ENCODE data around the gene PPP1R9B. TPM values are rescaled to one million over a fixed set of nuclear protein-coding genes. Genes with fewer than 3 reads are reported as not detected.

PPP1R9B gene
- polyA plus RNA-seq, 6 donors from 2014 or later, result 0.55 to 3.5 (median 2.3) TPM

DNA sequence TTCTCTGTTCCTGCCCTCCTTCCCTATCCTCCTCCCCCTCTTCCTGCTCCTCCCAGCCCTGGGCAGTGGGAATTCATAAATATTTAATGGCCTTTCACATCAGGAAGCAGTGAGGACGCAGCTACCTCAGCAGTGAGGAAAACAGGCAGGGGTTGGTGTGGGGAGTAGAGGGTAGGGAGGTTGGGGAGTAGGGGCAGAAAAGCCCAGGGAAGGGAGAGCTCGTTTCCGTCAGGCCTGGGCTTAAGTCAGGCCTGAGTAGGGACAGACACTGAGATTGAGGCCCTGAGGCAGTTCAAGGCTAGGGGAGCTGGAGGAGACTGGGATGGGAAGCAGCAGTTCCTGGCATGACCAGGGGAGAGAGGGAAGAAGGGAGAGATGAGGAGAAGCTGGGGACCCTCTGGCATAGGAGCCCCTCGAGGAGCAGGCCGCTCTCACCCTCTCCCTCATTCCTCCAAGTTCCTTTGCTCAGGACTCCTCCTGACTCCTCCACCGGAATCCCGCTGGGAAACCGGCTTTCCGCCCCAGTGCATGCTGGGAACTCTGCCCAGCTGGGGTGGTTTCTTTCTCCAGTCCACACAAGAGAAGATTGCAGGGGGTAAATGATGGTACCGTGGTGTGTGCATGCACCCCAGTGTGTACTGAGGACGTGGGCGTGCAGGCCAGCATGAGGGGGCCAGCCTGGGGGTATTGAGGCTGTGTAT, 26.7 kb downstream of the PPP1R9B start:
- Mint-ChIP-seq H3K4me1 (peaks cover 11 to 13% (median 12%) of the 10 kb centered on the region in 3 donors), H3K27me3 (peaks cover 29 to 50% (median 46%) of the 10 kb centered on the region in 3 donors), H3K36me3 (no peaks in the 10 kb centered on the region), H3K27ac (no peak overlapping the region), H3K4me3 (no peak overlapping the region), H3K9me3 (peaks cover 0 to 2% (median 0%) of the 10 kb centered on the region in 7 donors)
- DNase-seq (no peak), ATAC-seq (ENCODE audit: low read depth in 2 of 2) (no peak)

DNA sequence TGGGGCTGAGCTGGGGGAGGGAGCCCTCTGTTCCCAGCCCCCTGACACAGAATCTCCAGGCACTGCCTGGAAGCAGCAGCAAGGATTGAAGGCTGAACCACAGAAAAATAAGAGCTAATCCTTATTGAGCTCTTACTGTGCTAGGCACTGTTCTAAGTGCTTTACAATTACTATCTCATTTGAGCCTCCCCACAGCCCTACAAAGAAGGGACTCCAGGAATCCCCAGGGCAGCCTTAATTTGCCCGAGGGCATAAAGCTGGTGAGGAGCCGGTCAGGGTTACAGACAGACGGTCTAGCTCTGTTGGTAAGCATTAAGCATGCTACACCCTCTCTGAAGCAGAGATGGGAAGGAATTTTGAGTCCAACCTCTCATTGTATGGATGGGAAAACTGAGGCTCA, 27.5 kb downstream of the PPP1R9B start:
- Mint-ChIP-seq H3K27me3 (peaks cover 31 to 49% (median 42%) of the 10 kb centered on the region in 3 donors), H3K36me3 (no peaks in the 10 kb centered on the region), H3K4me3 (no peak overlapping the region), H3K9me3 (no peaks in the 10 kb centered on the region), H3K27ac (peak overlapping the region in 1 of 6 donors; percentile 14), H3K4me1 (peaks cover 4 to 5% (median 5%) of the 10 kb centered on the region in 3 donors)
- DNase-seq (no peak), ATAC-seq (ENCODE audit: low read depth in 2 of 2) (no peak)

DNA sequence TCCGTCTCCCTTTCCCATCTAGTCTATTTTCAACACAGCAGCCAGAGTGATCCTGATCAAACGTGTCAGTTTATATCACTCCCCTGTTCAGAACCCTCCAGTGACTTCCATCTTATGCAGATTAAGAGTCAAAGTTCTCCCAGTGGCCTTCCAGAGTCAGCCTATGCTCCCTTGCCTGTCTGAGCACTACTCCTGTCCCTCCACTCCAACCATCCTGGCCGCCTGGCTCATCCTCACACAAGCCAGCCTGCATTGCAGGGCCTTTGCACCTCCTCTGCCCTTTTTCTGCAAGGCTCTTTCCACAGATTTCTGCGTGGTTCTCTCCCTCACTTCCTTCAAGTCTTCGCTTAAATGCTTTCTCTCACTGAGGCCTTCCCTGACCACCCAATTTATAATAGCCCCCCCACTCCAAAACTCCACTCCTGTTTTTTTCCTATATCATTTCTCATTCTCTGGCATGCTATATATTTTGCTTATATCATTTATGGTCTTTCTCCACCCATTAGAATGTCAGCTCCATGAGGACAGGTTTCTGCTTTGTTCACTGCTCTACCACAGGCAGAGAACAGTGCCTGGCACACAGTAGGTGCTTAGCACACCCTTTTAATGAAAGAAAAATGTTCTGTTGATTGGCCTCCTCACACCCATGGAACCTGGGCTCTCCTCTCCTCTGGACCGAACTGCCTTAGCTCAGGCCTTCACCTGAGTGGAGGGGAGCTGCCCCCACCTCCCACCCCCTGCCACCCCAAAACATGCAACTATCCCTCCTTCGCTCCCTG, 29.8 kb downstream of the PPP1R9B start:
- no peaks in the 10 kb centered on the region for H3K9me3 Mint-ChIP-seq

DNA sequence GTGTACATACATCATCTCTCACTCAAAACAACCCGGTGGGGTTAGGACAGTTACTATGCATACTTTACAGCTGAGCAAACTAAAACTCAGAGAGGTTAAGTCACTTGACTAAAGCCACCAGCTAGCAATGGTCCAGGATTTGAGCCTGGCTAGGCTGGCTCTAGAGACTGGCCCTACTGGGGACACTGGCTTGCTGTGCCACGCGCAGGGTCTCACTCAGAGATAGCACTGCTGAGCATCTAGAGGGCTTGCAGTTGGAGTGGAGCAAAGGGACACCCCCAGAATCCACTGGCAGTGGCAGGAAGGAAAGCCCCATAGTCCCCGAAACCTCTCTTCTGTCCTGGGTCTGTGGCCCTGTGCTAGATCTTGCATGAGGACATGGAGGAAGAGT, 31.7 kb downstream of the PPP1R9B start:
- DNase-seq (no peak), ATAC-seq (ENCODE audit: low read depth in 2 of 2) (no peak)
- peaks cover 13 to 16% (median 14%) of the 10 kb centered on the region in 3 donors for H3K4me1 Mint-ChIP-seq
- H3K27me3 Mint-ChIP-seq, result peaks cover 55 to 83% (median 79%) of the 10 kb centered on the region in 3 donors
- peaks cover 0 to 2% (median 0%) of the 10 kb centered on the region in 7 donors for H3K9me3 Mint-ChIP-seq
- no peak overlapping the region for H3K4me3 Mint-ChIP-seq
- H3K27ac Mint-ChIP-seq, result no peak overlapping the region
- H3K36me3 Mint-ChIP-seq, result no peaks in the 10 kb centered on the region

More for the DNA sequence above, 29.8 kb downstream of the PPP1R9B start:
- no peak for ATAC-seq (ENCODE audit: low read depth in 2 of 2)
- Mint-ChIP-seq H3K4me1 (peaks cover 7 to 9% (median 8%) of the 10 kb centered on the region in 3 donors), H3K27me3 (peaks cover 44 to 65% (median 61%) of the 10 kb centered on the region in 3 donors), H3K4me3 (no peak overlapping the region), H3K36me3 (no peaks in the 10 kb centered on the region), H3K27ac (no peak overlapping the region)
- no peak for DNase-seq

DNA sequence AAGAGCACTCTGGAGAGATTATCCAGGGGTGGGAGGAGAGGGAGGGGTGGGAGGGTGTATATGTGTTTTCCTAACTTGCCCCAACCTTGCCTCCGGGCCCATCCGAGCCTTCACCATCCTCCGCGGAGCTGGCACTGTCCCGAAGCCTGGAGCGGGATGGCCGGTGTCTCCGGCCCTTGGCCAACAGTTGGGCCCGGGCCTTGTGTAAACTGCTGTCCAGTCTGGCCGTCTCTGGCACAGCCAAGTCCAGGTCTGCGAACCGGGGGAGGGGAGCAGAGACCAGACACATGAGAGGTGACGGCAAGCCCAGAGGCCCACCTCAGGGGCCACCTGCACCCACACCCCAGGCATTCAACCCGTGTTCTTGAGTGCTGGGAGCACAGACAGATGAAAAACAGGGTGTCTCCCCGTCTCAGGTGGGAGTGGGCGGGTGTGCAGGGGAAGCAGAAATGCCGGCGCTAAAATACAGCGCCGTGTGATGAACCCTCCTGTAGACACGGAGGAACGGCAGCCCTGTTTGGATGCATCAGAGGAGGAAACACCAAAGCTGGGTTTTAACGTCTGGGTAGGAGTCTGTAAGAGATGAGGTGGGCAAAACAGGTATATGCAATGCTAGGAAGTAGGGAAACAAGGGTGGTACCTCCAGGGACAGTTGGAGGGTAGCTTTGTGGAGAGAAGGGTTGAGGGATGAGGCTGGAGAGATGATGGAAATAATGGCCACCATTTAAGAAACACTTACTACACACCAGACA, 32.2 kb downstream of the PPP1R9B start:
- Mint-ChIP-seq H3K27me3 (peaks cover 55 to 89% (median 77%) of the 10 kb centered on the region in 3 donors), H3K4me1 (peaks cover 13 to 16% (median 14%) of the 10 kb centered on the region in 3 donors), H3K9me3 (peaks cover 0 to 2% (median 0%) of the 10 kb centered on the region in 7 donors), H3K4me3 (peak overlapping the region in 2 of 8 donors; percentile 21 to 42), H3K36me3 (no peaks in the 10 kb centered on the region), H3K27ac (peak overlapping the region in 1 of 6 donors; percentile 8)
- no peak for ATAC-seq (ENCODE audit: low read depth in 2 of 2)
- no peak for DNase-seq

DNA sequence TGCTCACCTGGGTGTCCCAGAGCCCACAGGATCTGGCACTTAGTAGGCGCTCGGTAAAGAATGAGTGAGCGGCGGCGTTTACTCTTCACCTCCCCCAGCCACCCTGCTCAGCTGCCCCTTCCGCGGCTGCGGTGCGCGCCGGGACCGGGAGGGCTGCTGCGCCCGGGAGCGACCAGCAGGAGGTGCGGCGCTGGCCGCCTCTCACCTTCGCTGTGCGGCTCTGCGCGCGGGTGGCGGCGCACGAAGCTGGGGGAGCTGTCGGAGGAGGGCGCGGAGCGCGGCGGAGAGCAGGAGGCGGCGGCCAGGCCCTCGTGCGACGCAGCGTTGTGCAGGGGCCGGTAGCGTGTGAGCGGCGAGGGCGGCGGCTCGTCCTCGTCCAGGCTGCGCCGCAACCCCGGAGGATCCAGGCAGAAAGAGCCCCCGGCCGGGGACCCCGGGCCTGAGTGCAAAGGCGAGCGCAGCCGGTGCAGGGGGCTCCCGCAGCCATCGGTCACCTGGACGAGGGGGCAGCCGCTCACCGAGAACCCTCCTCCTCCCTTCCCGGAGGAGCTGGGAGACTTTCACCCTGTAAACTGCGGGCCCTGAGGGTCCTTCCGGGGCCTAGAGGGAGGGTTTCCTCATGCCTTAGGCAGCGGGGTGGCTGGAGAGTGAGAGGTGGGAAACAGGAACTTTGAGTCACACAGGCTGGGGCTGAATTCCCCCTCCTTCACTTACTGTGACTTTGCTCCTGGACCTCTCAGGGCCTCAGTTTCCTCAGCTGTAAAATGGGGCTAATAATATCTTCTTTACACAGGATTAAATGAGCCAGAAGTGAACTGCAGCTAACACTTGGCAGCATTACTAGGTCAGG, 33.0 kb downstream of the PPP1R9B start:
- Mint-ChIP-seq H3K27me3 (peaks cover 52 to 87% (median 69%) of the 10 kb centered on the region in 3 donors), H3K36me3 (no peaks in the 10 kb centered on the region), H3K27ac (no peak overlapping the region), H3K4me3 (peak overlapping the region; percentile 25 to 80 (median 76)), H3K9me3 (peaks cover 0 to 2% (median 0%) of the 10 kb centered on the region in 7 donors), H3K4me1 (peaks cover 13 to 16% (median 14%) of the 10 kb centered on the region in 3 donors)
- DNase-seq, result peak; percentile 62
- peak; percentile 93 to 94 for ATAC-seq (ENCODE audit: low read depth in 2 of 2)

DNA sequence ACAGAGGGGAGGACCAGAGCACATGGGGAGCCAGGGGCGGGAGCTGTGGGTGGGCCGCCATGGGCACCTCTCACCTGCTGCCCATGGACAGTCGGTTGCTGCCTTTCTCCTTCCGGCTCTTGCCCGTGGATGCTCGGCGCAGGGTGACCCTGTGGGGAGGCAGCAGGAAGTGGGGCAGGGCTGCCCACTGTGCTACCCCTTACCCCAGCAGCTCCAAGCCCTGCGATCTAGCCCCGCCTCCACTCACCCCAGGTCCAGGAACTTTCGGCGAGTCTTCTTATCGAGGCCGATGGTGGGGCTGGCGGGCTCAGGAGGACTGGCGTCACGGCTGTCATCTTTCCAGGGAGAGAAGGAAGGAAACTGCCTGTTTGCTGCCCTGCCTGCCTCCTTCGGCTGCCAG, 34.7 kb downstream of the PPP1R9B start:
- Mint-ChIP-seq H3K4me1 (peaks cover 13 to 16% (median 14%) of the 10 kb centered on the region in 3 donors), H3K27ac (no peak overlapping the region), H3K4me3 (peak overlapping the region in 1 of 8 donors; percentile 12), H3K9me3 (peaks cover 0 to 2% (median 0%) of the 10 kb centered on the region in 7 donors), H3K27me3 (peaks cover 45 to 71% (median 59%) of the 10 kb centered on the region in 3 donors), H3K36me3 (no peaks in the 10 kb centered on the region)
- DNase-seq, result no peak
- ATAC-seq (ENCODE audit: low read depth in 2 of 2), result no peak

DNA sequence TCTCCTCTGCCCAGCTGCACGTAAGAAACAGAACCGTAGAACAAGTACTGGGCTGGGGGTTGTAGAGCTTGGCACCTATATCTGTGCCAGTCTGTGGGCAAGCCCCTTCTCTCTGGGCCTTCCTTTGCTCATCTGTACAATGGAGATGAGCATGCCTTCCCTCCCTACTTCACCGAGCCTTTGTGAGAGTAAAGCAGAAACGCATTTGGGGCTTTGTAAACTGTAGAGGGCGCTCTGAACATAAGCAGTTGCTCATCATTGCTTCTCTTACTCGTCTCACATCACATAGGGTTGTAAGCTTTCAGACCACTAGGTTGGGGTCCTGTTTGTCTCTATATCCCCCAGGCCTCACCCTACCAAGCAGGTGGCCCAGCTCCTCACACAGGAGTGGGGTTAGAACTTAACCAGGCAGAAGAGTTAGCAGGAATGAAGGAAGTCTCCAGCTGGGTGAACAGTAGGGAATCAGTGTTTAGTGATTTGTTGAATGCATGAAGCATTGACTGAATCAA, 35.6 kb downstream of the PPP1R9B start:
- peaks cover 13 to 16% (median 14%) of the 10 kb centered on the region in 3 donors for H3K4me1 Mint-ChIP-seq
- H3K27ac Mint-ChIP-seq, result peak overlapping the region in 1 of 6 donors; percentile 57
- peak overlapping the region in 2 of 8 donors; percentile 16 to 17 for H3K4me3 Mint-ChIP-seq
- ATAC-seq (ENCODE audit: low read depth in 2 of 2) (peak; percentile 36 to 43), DNase-seq (no peak)
- peaks cover 39 to 62% (median 51%) of the 10 kb centered on the region in 3 donors for H3K27me3 Mint-ChIP-seq
- peaks cover 0 to 2% (median 0%) of the 10 kb centered on the region in 7 donors for H3K9me3 Mint-ChIP-seq
- H3K36me3 Mint-ChIP-seq, result no peaks in the 10 kb centered on the region

DNA sequence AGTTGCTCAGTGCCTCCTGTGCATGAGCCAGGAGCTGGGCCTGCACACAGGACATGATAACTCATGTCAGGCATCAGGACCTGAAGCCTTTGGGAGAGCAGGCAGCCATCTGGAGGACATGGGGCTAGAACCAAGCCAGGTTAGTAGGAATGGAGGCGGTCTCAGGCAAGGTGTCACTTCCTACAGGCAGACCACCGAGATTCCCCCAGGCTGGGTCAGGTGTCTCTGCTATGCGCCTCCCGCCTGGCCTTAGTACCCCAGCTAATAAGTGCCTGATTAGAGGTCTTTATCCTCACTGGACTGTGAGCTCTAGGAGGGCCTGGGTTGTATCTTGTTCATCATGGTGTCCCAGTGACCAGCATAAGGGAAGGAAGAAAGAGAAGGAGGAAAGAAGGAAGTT, 36.1 kb downstream of the PPP1R9B start:
- H3K27me3 Mint-ChIP-seq, result peaks cover 34 to 57% (median 46%) of the 10 kb centered on the region in 3 donors
- H3K27ac Mint-ChIP-seq, result no peak overlapping the region
- peaks cover 0 to 2% (median 0%) of the 10 kb centered on the region in 7 donors for H3K9me3 Mint-ChIP-seq
- DNase-seq (no peak), ATAC-seq (ENCODE audit: low read depth in 2 of 2) (no peak)
- no peaks in the 10 kb centered on the region for H3K36me3 Mint-ChIP-seq
- H3K4me1 Mint-ChIP-seq, result peaks cover 13 to 16% (median 14%) of the 10 kb centered on the region in 3 donors
- H3K4me3 Mint-ChIP-seq, result no peak overlapping the region

DNA sequence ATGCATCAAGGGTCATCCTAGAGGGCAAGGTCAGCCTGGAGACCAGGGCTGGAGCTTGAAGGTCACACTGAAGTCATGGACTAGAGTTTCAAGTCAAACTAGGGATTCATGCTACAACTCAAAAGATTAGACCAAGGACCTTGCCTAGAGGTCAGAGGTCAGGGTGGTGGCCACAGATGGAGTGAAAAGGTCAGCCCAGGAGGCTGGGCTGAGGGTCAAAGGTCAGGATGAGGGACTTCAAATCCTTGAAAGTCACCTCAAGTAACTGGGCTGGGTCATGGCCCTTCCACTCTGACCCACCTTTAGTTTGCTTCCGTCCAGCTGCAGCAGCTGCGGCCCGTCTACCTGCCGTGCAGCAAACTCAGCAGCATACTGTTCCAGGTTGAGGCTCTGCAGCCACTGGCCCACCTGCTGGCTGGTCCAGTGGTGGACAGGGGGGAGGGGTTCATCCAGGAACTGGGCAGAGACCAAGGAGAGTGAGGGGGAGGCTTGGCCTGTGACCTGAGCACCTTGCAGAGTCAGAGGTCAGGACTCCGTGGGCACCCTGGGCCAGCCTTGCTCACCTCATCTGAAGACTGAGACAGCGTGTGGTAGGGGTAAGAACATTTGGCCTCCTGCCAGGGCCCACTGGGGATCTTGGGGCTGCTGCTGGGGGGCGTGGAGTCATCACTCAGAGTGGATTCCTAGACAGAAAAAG, 36.7 kb downstream of the PPP1R9B start:
- peaks cover 13 to 16% (median 14%) of the 10 kb centered on the region in 3 donors for H3K4me1 Mint-ChIP-seq
- peaks cover 0 to 4% of the 10 kb centered on the region in 2 donors for H3K36me3 Mint-ChIP-seq
- peaks cover 30 to 53% (median 41%) of the 10 kb centered on the region in 3 donors for H3K27me3 Mint-ChIP-seq
- ATAC-seq (ENCODE audit: low read depth in 2 of 2) (no peak), DNase-seq (no peak)
- no peak overlapping the region for H3K27ac Mint-ChIP-seq
- H3K9me3 Mint-ChIP-seq, result peaks cover 0 to 2% (median 0%) of the 10 kb centered on the region in 7 donors
- H3K4me3 Mint-ChIP-seq, result no peak overlapping the region

DNA sequence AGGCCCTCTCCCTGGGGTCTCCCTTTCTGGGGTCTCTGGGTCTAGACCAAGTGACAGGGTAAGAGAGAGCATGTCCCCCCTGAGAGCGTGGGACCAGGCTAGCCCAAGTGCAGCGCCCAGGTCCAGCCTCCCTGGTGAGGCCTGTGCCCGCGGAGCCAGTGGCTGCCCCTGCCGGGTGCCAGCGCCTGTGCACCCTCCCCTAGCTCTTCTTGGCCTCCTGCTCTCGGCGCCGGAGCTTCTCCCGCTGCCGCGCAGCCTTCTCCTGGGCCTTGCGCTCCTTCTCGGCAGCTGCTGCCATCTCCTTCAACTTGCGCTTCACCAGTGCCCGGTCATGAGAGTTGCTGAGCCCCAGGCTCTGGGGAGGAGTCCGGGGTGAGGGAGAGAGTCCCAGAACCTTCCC, 37.8 kb downstream of the PPP1R9B start:
- no peak for DNase-seq
- no peak for ATAC-seq (ENCODE audit: low read depth in 2 of 2)
- no peak overlapping the region for H3K27ac Mint-ChIP-seq
- peaks cover 0 to 9% of the 10 kb centered on the region in 2 donors for H3K36me3 Mint-ChIP-seq
- H3K27me3 Mint-ChIP-seq, result peaks cover 24 to 45% (median 40%) of the 10 kb centered on the region in 3 donors
- peaks cover 11 to 16% (median 14%) of the 10 kb centered on the region in 3 donors for H3K4me1 Mint-ChIP-seq
- H3K4me3 Mint-ChIP-seq, result no peak overlapping the region
- H3K9me3 Mint-ChIP-seq, result peaks cover 0 to 2% (median 0%) of the 10 kb centered on the region in 7 donors
